Natural killer cell (primary cell): Measurements from ENCODE around the gene TMEM184A. TPM values are rescaled to one million over a fixed set of nuclear protein-coding genes. Genes with fewer than 3 reads are reported as not detected.

Source experiments
- ATAC-seq, 3 donors: fragments of 150-1000 bp in 2 of 3; fragments of 200-7000 bp in 1 of 3; cut with Tn5 transposase; 1 replicate in 1 of 3; 2 replicates in 2 of 3; pipeline ENCODE4 v1.10.0; 2021; ENCODE audit warnings: mild to moderate bottlenecking in 2 of 3, moderate library complexity in 2 of 3
- DNase-seq, 2 donors: peaks; one replicate each; pipeline versions ENCODE4 v3.0.0 to v3.0.0-alpha.2; 2013 to 2021; ENCODE audit warnings: mixed read lengths in 1 of 2
- H3K27ac ChIP-seq: one replicate; pipeline ENCODE4 v1.5.1; 2013; ENCODE audit warnings: mild to moderate bottlenecking, low read length
- H3K27me3 ChIP-seq: one replicate; pipeline ENCODE4 v1.6.1; 2013; ENCODE audit warnings: low read length; ENCODE audit not compliant: control insufficient read depth, insufficient read depth
- H3K36me3 ChIP-seq: one replicate; pipeline ENCODE4 v1.6.1; 2013; ENCODE audit warnings: low read length; ENCODE audit not compliant: control insufficient read depth, insufficient read depth
- H3K4me1 ChIP-seq: one replicate; pipeline ENCODE4 v1.6.1; 2013; ENCODE audit warnings: low read length; ENCODE audit not compliant: control insufficient read depth, insufficient read depth
- H3K4me3 ChIP-seq: one replicate; pipeline ENCODE4 v1.5.1; 2013; ENCODE audit warnings: low read length
- H3K9me3 ChIP-seq: one replicate; pipeline ENCODE4 v1.6.1; 2013; ENCODE audit warnings: low read length; ENCODE audit not compliant: control insufficient read depth, insufficient read depth
- H3K27ac Mint-ChIP-seq, 2 donors: one replicate each; pipeline ENCODE4 v1.8.0; 2022; ENCODE audit warnings: mild to moderate bottlenecking in 2 of 2, mixed read lengths in 2 of 2, moderate library complexity in 1 of 2
- H3K27me3 Mint-ChIP-seq, 2 donors: one replicate each; pipeline ENCODE4 v1.8.0; 2022; ENCODE audit warnings: low read depth in 2 of 2, mixed read lengths in 2 of 2
- H3K36me3 Mint-ChIP-seq: one replicate; pipeline ENCODE4 v1.8.0; 2022; ENCODE audit warnings: mixed read lengths
- H3K4me1 Mint-ChIP-seq, 2 donors: one replicate each; pipeline ENCODE4 v1.8.0; 2022; ENCODE audit warnings: mixed read lengths in 2 of 2
- H3K4me3 Mint-ChIP-seq: one replicate; pipeline ENCODE4 v1.8.0; 2022; ENCODE audit warnings: mild to moderate bottlenecking, moderate library complexity, mixed read lengths
- H3K9me3 Mint-ChIP-seq, 2 donors: one replicate each; pipeline ENCODE4 v1.8.0; 2022; ENCODE audit warnings: mixed read lengths in 2 of 2
- CTCF ChIP-seq: fragments of 200-600 bp; IDR thresholded peaks from one replicate; pipeline ENCODE4 v1.8.0; 2022; ENCODE audit warnings: antibody characterized with exemption
- WGBS: methylation state at CpG from one replicate; pipeline ENCODE4 v1.1.7; 2013; ENCODE audit warnings: missing lambda C conversion rate; ENCODE audit not compliant: insufficient coverage; 5-methylcytosine and 5-hydroxymethylcytosine counted together
- intact Hi-C: fragments of 100-400 bp; cut with micrococcal nuclease; formaldehyde crosslinking; loops from one replicate; pipeline ENCODE4 v1.14.2; 2022
- total RNA-seq, 4 donors: library from RNA; stranded (reverse); fragments of 120-200 nt in 1 of 4; gene quantifications; one replicate each; pipeline versions ENCODE4 v1.2.3 to v1.2.4, GENCODE V29; 2013 to 2022

Gene TMEM184A
- total RNA-seq, 3 donors from 2014 or later (not counting 1 experiment from before 2014, with no cell fraction given), result 0.14 TPM; not detected in 2

GRCh38 chr7:1597066-1597760 is 41.2 kb upstream of the TMEM184A start:
- 78% methylated on average over 16 of the region's 16 CpGs for WGBS
- H3K4me3 ChIP-seq, result no peak overlapping the region
- Mint-ChIP-seq H3K27me3 (peaks cover 12 to 17% of the 10 kb centered on the region in 2 donors), H3K9me3 (no peaks in the 10 kb centered on the region), H3K4me1 (no peaks in the 10 kb centered on the region), H3K4me3 (no peak overlapping the region), H3K27ac (no peak overlapping the region), H3K36me3 (no peaks in the 10 kb centered on the region)
- intact Hi-C loops, result no loop called here
- ATAC-seq, result no peak
- no peaks in the 10 kb centered on the region for H3K36me3 ChIP-seq
- H3K9me3 ChIP-seq, result no peaks in the 10 kb centered on the region
- H3K4me1 ChIP-seq, result peaks cover 4% of the 10 kb centered on the region
- no peak overlapping the region for H3K27ac ChIP-seq
- no peak for TF ChIP-seq CTCF
- H3K27me3 ChIP-seq, result peaks cover 3% of the 10 kb centered on the region
- no peak for DNase-seq

GRCh38 chr7:1596181-1597043 is 40.4 kb upstream of the TMEM184A start:
- WGBS, result 91% methylated on average over 39 of the region's 39 CpGs
- Mint-ChIP-seq H3K4me1 (peaks cover 5 to 8% of the 10 kb centered on the region in 2 donors), H3K4me3 (no peak overlapping the region), H3K36me3 (no peaks in the 10 kb centered on the region), H3K27me3 (peaks cover 18 to 25% of the 10 kb centered on the region in 2 donors), H3K9me3 (no peaks in the 10 kb centered on the region), H3K27ac (no peak overlapping the region)
- H3K4me1 ChIP-seq, result peaks cover 12% of the 10 kb centered on the region
- no peak for TF ChIP-seq CTCF
- no peak overlapping the region for H3K27ac ChIP-seq
- H3K36me3 ChIP-seq, result no peaks in the 10 kb centered on the region
- ATAC-seq (no peak), DNase-seq (no peak)
- no peaks in the 10 kb centered on the region for H3K9me3 ChIP-seq
- H3K27me3 ChIP-seq, result peaks cover 10% of the 10 kb centered on the region
- no peak overlapping the region for H3K4me3 ChIP-seq
- intact Hi-C loops, result no loop called here

- ATAC-seq (no peak), DNase-seq (no peak)
- H3K4me1 Mint-ChIP-seq, result peaks cover 5 to 9% of the 10 kb centered on the region in 2 donors
- Histone ChIP-seq H3K27me3 (peaks cover 10% of the 10 kb centered on the region), H3K27ac (no peak overlapping the region), H3K4me1 (peaks cover 14% of the 10 kb centered on the region), H3K9me3 (no peaks in the 10 kb centered on the region), H3K4me3 (no peak overlapping the region), H3K36me3 (no peaks in the 10 kb centered on the region)
- H3K27ac Mint-ChIP-seq, result no peak overlapping the region
- 85% methylated on average over 12 of the region's 12 CpGs for WGBS
- no peaks in the 10 kb centered on the region for H3K9me3 Mint-ChIP-seq
- H3K27me3 Mint-ChIP-seq, result peaks cover 26% of the 10 kb centered on the region in 2 donors
- H3K36me3 Mint-ChIP-seq, result no peaks in the 10 kb centered on the region
- intact Hi-C loops, result no loop called here
- no peak for TF ChIP-seq CTCF
- no peak overlapping the region for H3K4me3 Mint-ChIP-seq
These were observed 39.6 kb upstream of the TMEM184A start for GRCh38 chr7:1595636-1596035.
